Osteocyte (in vitro differentiated cells): Measurements from ENCODE around the gene CCDC117. TPM values are rescaled to one million over a fixed set of nuclear protein-coding genes. Genes with fewer than 3 reads are reported as not detected.
A peak's percentile ranks its signal among the peaks of the same experiment; 100 is the strongest.

ENCODE experiments used
- DNase-seq: peaks from one replicate; pipeline ENCODE4 v3.0.0; 2021; ENCODE audit warnings: mixed read lengths; ENCODE audit not compliant: unreplicated experiment; ENCODE audit errors: extremely low spot score
- H3K27ac Mint-ChIP-seq: one replicate; pipeline ENCODE4 v1.8.0; 2021; ENCODE audit warnings: mild to moderate bottlenecking, mixed read lengths; ENCODE audit not compliant: unreplicated experiment
- H3K27me3 Mint-ChIP-seq: one replicate; pipeline ENCODE4 v1.8.0; 2021; ENCODE audit warnings: mixed read lengths; ENCODE audit not compliant: unreplicated experiment
- H3K36me3 Mint-ChIP-seq: one replicate; pipeline ENCODE4 v1.8.0; 2021; ENCODE audit warnings: mixed read lengths; ENCODE audit not compliant: unreplicated experiment
- H3K4me1 Mint-ChIP-seq: one replicate; pipeline ENCODE4 v1.8.0; 2021; ENCODE audit warnings: mixed read lengths; ENCODE audit not compliant: unreplicated experiment
- H3K4me3 Mint-ChIP-seq: one replicate; pipeline ENCODE4 v1.8.0; 2021; ENCODE audit warnings: mild to moderate bottlenecking, moderate library complexity, mixed read lengths; ENCODE audit not compliant: unreplicated experiment
- H3K9me3 Mint-ChIP-seq: one replicate; pipeline ENCODE4 v1.8.0; 2021; ENCODE audit warnings: mixed read lengths; ENCODE audit not compliant: unreplicated experiment
- CTCF ChIP-seq: fragments of 200-600 bp; sonication (generic); IDR thresholded peaks from 2 replicates; pipeline ENCODE4 v1.5.0; 2021; ENCODE audit warnings: antibody characterized with exemption, mild to moderate bottlenecking, moderate library complexity
- total RNA-seq: library from RNA; stranded (reverse); gene quantifications from 2 replicates; pipeline ENCODE4 v1.2.1, GENCODE V29; 2021

Gene CCDC117
- total RNA-seq, 1 donor from 2014 or later = 21.9 TPM

- H3K27ac Mint-ChIP-seq = peak overlapping the region; percentile 7
- no peaks in the 10 kb centered on the region for H3K27me3 Mint-ChIP-seq
- no peak for DNase-seq
- H3K36me3 Mint-ChIP-seq = peaks cover 51% of the 10 kb centered on the region
- H3K9me3 Mint-ChIP-seq = no peaks in the 10 kb centered on the region
- H3K4me3 Mint-ChIP-seq = no peak overlapping the region
- H3K4me1 Mint-ChIP-seq = peaks cover 29% of the 10 kb centered on the region
- no peak for TF ChIP-seq CTCF
Measured at GRCh38 chr22:28795071-28795693, 22.7 kb downstream of the CCDC117 start.

- Mint-ChIP-seq H3K27ac (peak overlapping the region; percentile 39), H3K27me3 (no peaks in the 10 kb centered on the region), H3K9me3 (no peaks in the 10 kb centered on the region), H3K4me3 (no peak overlapping the region), H3K36me3 (peaks cover 51% of the 10 kb centered on the region), H3K4me1 (peaks cover 35% of the 10 kb centered on the region)
- TF ChIP-seq CTCF = no peak
- DNase-seq = no peak
Measured at GRCh38 chr22:28795932-28796856, 23.7 kb downstream of the CCDC117 start.

GRCh38 chr22:28798810-28799605 is 26.5 kb downstream of the CCDC117 start:
- no peak for TF ChIP-seq CTCF
- Mint-ChIP-seq H3K27ac (peak overlapping the region; percentile 99), H3K27me3 (no peaks in the 10 kb centered on the region), H3K9me3 (no peaks in the 10 kb centered on the region), H3K36me3 (peaks cover 48% of the 10 kb centered on the region), H3K4me3 (peak overlapping the region; percentile 89), H3K4me1 (peaks cover 45% of the 10 kb centered on the region)
- no peak for DNase-seq

GRCh38 chr22:28799606-28800307 is 27.3 kb downstream of the CCDC117 start:
- no peak for TF ChIP-seq CTCF
- peak overlapping the region; percentile 99 for H3K27ac Mint-ChIP-seq
- peak overlapping the region; percentile 89 for H3K4me3 Mint-ChIP-seq
- no peaks in the 10 kb centered on the region for H3K9me3 Mint-ChIP-seq
- peaks cover 41% of the 10 kb centered on the region for H3K36me3 Mint-ChIP-seq
- no peaks in the 10 kb centered on the region for H3K27me3 Mint-ChIP-seq
- peaks cover 45% of the 10 kb centered on the region for H3K4me1 Mint-ChIP-seq
- DNase-seq = peak; percentile 92
